H1 (cell line): ENCODE measurements around the gene TMEM222. TPM values are rescaled to one million over a fixed set of nuclear protein-coding genes. Genes with fewer than 3 reads are reported as not detected.

Source experiments
- CTCF ChIA-PET: fragments of 300-600 bp; sonication (Branson Sonifier 250); formaldehyde crosslinking; loops from one replicate; lab custom pipeline; 2021; ENCODE audit not compliant: partially characterized antibody; lab: Charles Lee
- POLR2A ChIA-PET: fragments of 300-600 bp; sonication (Branson Sonifier 250); formaldehyde crosslinking; loops from one replicate; lab custom pipeline; 2021; ENCODE audit warnings: inconsistent platforms; ENCODE audit not compliant: partially characterized antibody; lab: Charles Lee
- DNase-seq, 2 experiments: peaks; one replicate each; pipeline versions ENCODE4 v3.0.0 to v3.0.0-alpha.2; 2010 to 2022; ENCODE audit warnings: low spot score in 2 of 2, low read depth in 1 of 2, mixed read lengths in 1 of 2
- FAIRE-seq: peaks from 2 replicates; lab custom pipeline; 2011; peaks lifted over from hg19 to GRCh38; lab: Jason Lieb, UNC
- H2AFZ ChIP-seq: 2 replicates; pipeline ENCODE4 v1.8.1; 2012; ENCODE audit warnings: low read length, inconsistent platforms
- H2AK5ac ChIP-seq: 2 replicates; pipeline ENCODE4 v1.6.1; 2013; ENCODE audit warnings: low read depth, low read length
- H2BK120ac ChIP-seq: replicated peaks from 2 replicates; pipeline ENCODE3; 2013; ENCODE audit warnings: low read depth, low read length, inconsistent platforms
- H2BK12ac ChIP-seq: 2 replicates; pipeline ENCODE4 v1.6.1; 2013; ENCODE audit warnings: low read depth, low read length
- H2BK15ac ChIP-seq: 2 replicates; pipeline ENCODE4 v1.6.1; 2013; ENCODE audit warnings: low read length
- H2BK20ac ChIP-seq: 2 replicates; pipeline ENCODE4 v1.6.1; 2013; ENCODE audit warnings: low read length
- H2BK5ac ChIP-seq: 2 replicates; pipeline ENCODE4 v1.6.1; 2013; ENCODE audit warnings: low read depth, low read length
- H3K14ac ChIP-seq: 2 replicates; pipeline ENCODE4 v1.6.1; 2013; ENCODE audit warnings: inconsistent platforms; ENCODE audit not compliant: insufficient read length
- H3K18ac ChIP-seq: 2 replicates; pipeline ENCODE4 v1.6.1; 2013; ENCODE audit warnings: low read length; ENCODE audit errors: extremely low read depth
- H3K23ac ChIP-seq: 2 replicates; pipeline ENCODE4 v1.6.1; 2013; ENCODE audit warnings: inconsistent platforms; ENCODE audit not compliant: insufficient read length
- H3K23me2 ChIP-seq: 2 replicates; pipeline ENCODE4 v1.6.1; 2013; ENCODE audit warnings: low read depth, low read length
- H3K27ac ChIP-seq: 2 replicates; pipeline ENCODE4 v1.6.1; 2011; ENCODE audit warnings: low read depth, low read length, inconsistent platforms
- H3K27me3 ChIP-seq, 4 experiments: replicated peaks in 1 of 4; 1 replicate in 1 of 4; 2 replicates in 3 of 4; pipeline versions ENCODE4 v1.6.1 to v1.8.1; 2011 to 2013; ENCODE audit warnings: low read length in 3 of 4, mild to moderate bottlenecking in 3 of 4, inconsistent platforms in 2 of 4, mixed read lengths in 2 of 4, moderate library complexity in 1 of 4; ENCODE audit not compliant: control insufficient read depth in 3 of 4, insufficient read depth in 3 of 4; ENCODE audit errors: extremely low read depth in 1 of 4
- H3K36me3 ChIP-seq, 4 experiments: 2 replicates each; pipeline versions ENCODE4 v1.6.1 to v1.8.1; 2011 to 2013; ENCODE audit warnings: mild to moderate bottlenecking in 4 of 4, low read length in 3 of 4, moderate library complexity in 2 of 4, control low read depth in 1 of 4, inconsistent platforms in 1 of 4; ENCODE audit not compliant: insufficient read depth in 4 of 4, control insufficient read depth in 2 of 4
- H3K4ac ChIP-seq: replicated peaks from 2 replicates; pipeline ENCODE3; 2013; ENCODE audit warnings: low read length, low read depth, mixed read lengths, inconsistent platforms; ENCODE audit not compliant: insufficient read length
- H3K4me1 ChIP-seq, 4 experiments: replicated peaks in 1 of 4; 1 replicate in 1 of 4; 2 replicates in 3 of 4; pipeline versions ENCODE4 v1.6.1 to v1.8.1; 2011 to 2013; ENCODE audit warnings: low read length in 3 of 4, inconsistent platforms in 2 of 4, mixed read lengths in 1 of 4; ENCODE audit not compliant: insufficient read depth in 4 of 4, control insufficient read depth in 3 of 4
- H3K4me2 ChIP-seq, 2 experiments: 2 replicates each; pipeline versions ENCODE4 v1.6.1 to v1.8.1; 2011 to 2013; ENCODE audit warnings: low read depth in 2 of 2, low read length in 2 of 2, control low read depth in 1 of 2, inconsistent platforms in 1 of 2, mild to moderate bottlenecking in 1 of 2; ENCODE audit not compliant: insufficient read depth in 1 of 2
- H3K4me3 ChIP-seq, 4 experiments: fragments of 200-600, 300-600 bp in 1 of 4; sonication (generic), shearing (Covaris generic), sonication (Bioruptor Twin) in 1 of 4; 2 replicates each; pipeline versions ENCODE4 v1.5.1 to v1.8.1; 2011 to 2016; ENCODE audit warnings: low read length in 4 of 4, low read depth in 3 of 4, control low read depth in 2 of 4, inconsistent platforms in 2 of 4, mild to moderate bottlenecking in 2 of 4, mixed read lengths in 1 of 4, moderate library complexity in 1 of 4; ENCODE audit not compliant: insufficient read depth in 2 of 4; ENCODE audit errors: extremely low read depth in 1 of 4
- H3K56ac ChIP-seq: replicated peaks from 2 replicates; pipeline ENCODE3; 2013; ENCODE audit warnings: low read depth, mild to moderate bottlenecking, mixed read lengths, low read length, inconsistent platforms; ENCODE audit not compliant: insufficient read length
- H3K79me1 ChIP-seq: 2 replicates; pipeline ENCODE4 v1.6.1; 2013; ENCODE audit warnings: low read depth, low read length, control low read depth
- H3K79me2 ChIP-seq, 2 experiments: 2 replicates each; pipeline versions ENCODE4 v1.6.1 to v1.8.1; 2012 to 2013; ENCODE audit warnings: low read length in 2 of 2, mild to moderate bottlenecking in 2 of 2, inconsistent platforms in 1 of 2; ENCODE audit not compliant: insufficient read depth in 2 of 2, control insufficient read depth in 1 of 2
- H3K9ac ChIP-seq, 4 experiments: replicated peaks in 1 of 4; 1 replicate in 1 of 4; 2 replicates in 3 of 4; pipeline versions ENCODE4 v1.6.1 to v1.8.1; 2011 to 2013; ENCODE audit warnings: low read depth in 3 of 4, low read length in 3 of 4, control low read depth in 2 of 4, mild to moderate bottlenecking in 2 of 4, moderate library complexity in 2 of 4, inconsistent platforms in 1 of 4; ENCODE audit errors: extremely low read depth in 1 of 4
- H3K9me3 ChIP-seq, 2 experiments: 2 replicates each; pipeline versions ENCODE4 v1.6.1 to v1.8.1; 2012 to 2013; ENCODE audit warnings: mild to moderate bottlenecking in 2 of 2, moderate library complexity in 2 of 2, control low read depth in 1 of 2, inconsistent platforms in 1 of 2, low read depth in 1 of 2, low read length in 1 of 2, mixed read lengths in 1 of 2; ENCODE audit not compliant: insufficient read depth in 2 of 2
- H4K20me1 ChIP-seq, 2 experiments: replicated peaks in 1 of 2; 2 replicates each; pipeline versions ENCODE3 to v1.8.1; 2011 to 2013; ENCODE audit warnings: inconsistent platforms in 2 of 2, low read length in 2 of 2, mild to moderate bottlenecking in 1 of 2; ENCODE audit not compliant: insufficient read depth in 2 of 2, control insufficient read depth in 1 of 2
- H4K5ac ChIP-seq: 2 replicates; pipeline ENCODE4 v1.6.1; 2013; ENCODE audit warnings: low read length, low read depth, mixed read lengths, inconsistent platforms; ENCODE audit not compliant: insufficient read length
- H4K8ac ChIP-seq: 2 replicates; pipeline ENCODE4 v1.8.0; 2013; ENCODE audit warnings: mild to moderate bottlenecking, moderate library complexity, low read length, inconsistent platforms; ENCODE audit not compliant: insufficient read depth; ENCODE audit errors: extremely low read depth
- H4K91ac ChIP-seq: replicated peaks from 2 replicates; pipeline ENCODE3; 2013; ENCODE audit warnings: low read length, mixed read lengths, inconsistent platforms; ENCODE audit not compliant: insufficient read length
- CBX8 ChIP-seq: fragments of 300-800, 300-1000 bp; sonication (generic); IDR thresholded peaks from 2 replicates; pipeline ENCODE4 v1.7.1; 2016; ENCODE audit warnings: low read depth, low read length, borderline replicate concordance
- CEBPB ChIP-seq: IDR thresholded peaks from 2 replicates; pipeline ENCODE4 v1.6.1; 2012; ENCODE audit warnings: low read depth, low read length
- CTCF ChIP-seq, 3 experiments: IDR thresholded peaks; 1 replicate in 2 of 3; 2 replicates in 1 of 3; pipeline versions ENCODE4 v1.5.1 to v1.6.1; 2011; ENCODE audit warnings: low read length in 3 of 3, mild to moderate bottlenecking in 3 of 3, inconsistent platforms in 2 of 3, low read depth in 1 of 3, moderate library complexity in 1 of 3; ENCODE audit not compliant: insufficient read depth in 1 of 3; ENCODE audit errors: control extremely low read depth in 1 of 3
- GABPA ChIP-seq: IDR thresholded peaks from 2 replicates; pipeline ENCODE4 v1.6.1; 2011; ENCODE audit warnings: mild to moderate bottlenecking, low read length, moderate library complexity, borderline replicate concordance; ENCODE audit not compliant: insufficient read depth
- HDAC6 ChIP-seq: IDR thresholded peaks from one replicate; pipeline ENCODE4 v1.7.1; 2012; ENCODE audit warnings: low read depth, mild to moderate bottlenecking, inconsistent platforms, low read length, moderate library complexity
- WGBS, 2 experiments: shearing (Covaris generic) in 1 of 2; methylation state at CpG; one replicate each; pipeline versions ENCODE4 v1.1.6 to v1.1.7; 2013 to 2015; ENCODE audit warnings: low lambda C conversion rate in 2 of 2, mixed read lengths in 2 of 2, inconsistent platforms in 1 of 2, low coverage in 1 of 2, missing lambda C conversion rate in 1 of 2; ENCODE audit not compliant: insufficient replicate concordance in 2 of 2, insufficient coverage in 1 of 2, insufficient read length in 1 of 2; ENCODE audit errors: extremely low coverage in 1 of 2, missing lambda C conversion rate in 1 of 2; 5-methylcytosine and 5-hydroxymethylcytosine counted together
- polyA plus RNA-seq, 7 experiments: library from polyadenylated mRNA; depleted of rRNA in 3 of 7; stranded (reverse) in 5 of 7; unstranded in 2 of 7; fragments of >200 nt in 5 of 7; fragments of 200-250 nt in 2 of 7; gene quantifications; 1 replicate in 5 of 7; 2 replicates in 1 of 7; 4 replicates in 1 of 7; pipeline versions ENCODE4 v1.2.1 to v1.2.3, GENCODE V29; 2011 to 2013; ENCODE audit warnings: missing spikeins in 2 of 7, mixed read lengths in 2 of 7
- total RNA-seq: library from RNA; stranded (reverse); fragmentation: NEBNext Ultra II Directional; extraction: Animal tissue kit (Norgen Biotek cat#: 25700); gene quantifications from 2 replicates; pipeline ENCODE4 v1.2.1, GENCODE V29; 2021

Gene TMEM222
- total and polyA plus RNA-seq, 2 of the 8 experiments (the other 6 are each of a cell fraction or from before 2014, with no cell fraction given), result 27.0 to 51.8 TPM

- H3K14ac ChIP-seq, result no peak overlapping the region
- 0 out of 2 replicates have a peak overlapping the region, but pooled peaks have one; percentile 35 for H2BK5ac ChIP-seq
- no peak overlapping the region for H4K5ac ChIP-seq
- H4K91ac ChIP-seq, result peak overlapping the region; percentile 66
- H3K18ac ChIP-seq, result peak overlapping the region; percentile 4; the same call in 1 of the 2 replicates
- peak overlapping the region; percentile 3; the same call in 1 of the 2 replicates for H4K8ac ChIP-seq
- H3K79me2 ChIP-seq, result no peaks in the 10 kb centered on the region
- no peaks in the 10 kb centered on the region for H3K79me1 ChIP-seq
- H3K27ac ChIP-seq, result no peak overlapping the region
- no peaks in the 10 kb centered on the region for H3K36me3 ChIP-seq
- POLR2A ChIA-PET, result interaction anchor here (1.4 to 10.3 kb wide), 2 partner anchors 7 to 9 kb away, joined by 4 to 101 read pairs; no protein-coding TSS in a partner anchor
- no peak overlapping the region for H3K4ac ChIP-seq
- peaks cover 0 to 11% of the 10 kb centered on the region in 2 experiments for H4K20me1 ChIP-seq
- no peak overlapping the region for H3K23ac ChIP-seq
- no peak overlapping the region for H3K56ac ChIP-seq
- H2BK12ac ChIP-seq, result 0 out of 2 replicates have a peak overlapping the region, but pooled peaks have one; percentile 80
- peak overlapping the region; percentile 55 to 89 (median 66); a peak in 5 of 8 replicates for H3K4me3 ChIP-seq
- WGBS, 2 experiments, result 44% methylated on average over 9 of the region's 9 CpGs; no CpG with 5 or more reads in 1 of the 2 experiments
- no peak overlapping the region for H3K9ac ChIP-seq
- H2BK20ac ChIP-seq, result no peak overlapping the region
- H2AFZ ChIP-seq, result 0 out of 2 replicates have a peak overlapping the region, but pooled peaks have one; percentile 52
- H3K23me2 ChIP-seq, result peaks cover 14% of the 10 kb centered on the region
- CTCF ChIA-PET, result interaction anchor here (0.9 to 28.8 kb wide), 8 partner anchors 8 to 303 kb away, joined by 3 to 625 read pairs (median 95); partner anchors contain the start of genes CD164L2, FCN3, GPR3 and MAP3K6
- H2BK120ac ChIP-seq, result no peak overlapping the region
- H2BK15ac ChIP-seq, result peak overlapping the region; percentile 88
- DNase-seq (no peak), FAIRE-seq (no peak)
- H3K4me2 ChIP-seq, result peak overlapping the region; percentile 83 to 84
- H3K9me3 ChIP-seq, result no peaks in the 10 kb centered on the region
- peaks cover 0 to 22% (median 11%) of the 10 kb centered on the region in 4 experiments; a peak in 6 of 7 replicates for H3K4me1 ChIP-seq
- no peak for TF ChIP-seq HDAC6
- no peak for TF ChIP-seq CBX8
- no peak for TF ChIP-seq GABPA
- TF ChIP-seq CEBPB, result no peak
- peak in 1 of 3 experiments; percentile 4; a peak in 1 of 4 replicates for TF ChIP-seq CTCF (IDR thresholded peaks at IDR 0.05; ENCODE audit: control extremely low read depth in 1 of 3, insufficient read depth in 1 of 3, low read depth in 1 of 3, low read length in 3 of 3)
- no peak overlapping the region for H2AK5ac ChIP-seq
- H3K27me3 ChIP-seq, result peaks cover 12 to 47% (median 36%) of the 10 kb centered on the region in 4 experiments
Observed at GRCh38 chr1:27359822-27360158, 37.8 kb downstream of the TMEM222 start.
